IPS-15b (cell line): Measurements from ENCODE around the gene YJU2.
A peak's percentile ranks its signal among the peaks of the same experiment; 100 is the strongest.
"Not testable (repeated sequence)": the region's sequence is repeated elsewhere in the genome, so short reads cannot be mapped to it uniquely, and the experiment has no call there.

ENCODE experiments used
- H3K27me3 ChIP-seq: one replicate; pipeline ENCODE4 v1.6.1; 2013; ENCODE audit warnings: low read length; ENCODE audit not compliant: control insufficient read depth, insufficient read depth
- H3K36me3 ChIP-seq: one replicate; pipeline ENCODE4 v1.6.1; 2013; ENCODE audit warnings: low read length; ENCODE audit not compliant: control insufficient read depth, insufficient read depth
- H3K4me1 ChIP-seq: one replicate; pipeline ENCODE4 v1.6.1; 2013; ENCODE audit warnings: mild to moderate bottlenecking, low read length; ENCODE audit not compliant: control insufficient read depth, insufficient read depth
- H3K4me3 ChIP-seq: one replicate; pipeline ENCODE4 v1.5.1; 2013; ENCODE audit warnings: low read depth, low read length
- H3K9ac ChIP-seq: one replicate; pipeline ENCODE4 v1.6.1; 2013; ENCODE audit warnings: low read depth, mild to moderate bottlenecking, low read length
- H3K9me3 ChIP-seq: one replicate; pipeline ENCODE4 v1.6.1; 2013; ENCODE audit warnings: mild to moderate bottlenecking, low read length; ENCODE audit not compliant: control insufficient read depth, insufficient read depth

The YJU2 gene

DNA sequence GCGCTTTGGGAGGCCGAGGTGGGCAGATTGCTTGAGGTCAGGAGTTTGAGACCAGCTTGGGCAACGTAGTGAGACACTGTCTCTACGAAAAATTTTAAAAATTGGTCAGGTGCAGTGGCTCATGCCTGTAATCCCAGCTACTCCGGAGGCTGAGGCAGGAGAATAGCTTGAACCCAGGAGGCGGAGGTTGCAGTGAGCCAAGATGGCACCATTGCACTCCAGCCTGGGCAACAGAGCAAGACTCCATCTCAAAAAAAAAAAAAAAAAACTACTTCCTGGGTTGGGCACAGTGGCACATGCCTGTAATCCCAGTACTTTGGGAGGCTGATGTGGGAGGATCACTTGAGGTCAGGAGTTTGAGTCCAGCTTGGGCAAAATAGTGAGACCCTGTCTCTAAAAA lies 15.4 kb upstream of the YJU2 start:
- not testable (repeated sequence) for H3K36me3 ChIP-seq, H3K4me1 ChIP-seq, H3K9me3 ChIP-seq, H3K9ac ChIP-seq, H3K4me3 ChIP-seq, H3K27me3 ChIP-seq

DNA sequence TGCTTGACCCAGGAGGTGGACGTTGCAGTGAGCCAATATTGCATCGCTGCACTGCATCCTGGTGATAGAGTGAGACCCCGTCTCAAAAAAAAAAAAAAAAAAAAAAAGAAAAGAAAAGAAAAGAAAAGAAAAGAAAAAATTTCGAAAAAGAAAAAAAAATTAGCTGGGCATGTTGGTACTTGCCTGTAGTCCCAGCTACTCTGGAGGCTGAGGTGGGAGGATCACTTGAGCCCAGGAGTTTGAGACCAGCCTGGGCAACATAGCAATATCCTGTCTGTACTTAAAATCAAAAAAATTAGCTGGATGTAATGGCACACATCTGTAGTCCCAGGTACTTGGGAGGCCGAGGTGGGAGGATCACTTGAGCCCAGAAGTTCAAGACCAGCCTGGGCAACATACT lies 14.7 kb upstream of the YJU2 start:
- H3K4me3 ChIP-seq, H3K9ac ChIP-seq, H3K9me3 ChIP-seq, H3K4me1 ChIP-seq, H3K36me3 ChIP-seq, H3K27me3 ChIP-seq: not testable (repeated sequence)

DNA sequence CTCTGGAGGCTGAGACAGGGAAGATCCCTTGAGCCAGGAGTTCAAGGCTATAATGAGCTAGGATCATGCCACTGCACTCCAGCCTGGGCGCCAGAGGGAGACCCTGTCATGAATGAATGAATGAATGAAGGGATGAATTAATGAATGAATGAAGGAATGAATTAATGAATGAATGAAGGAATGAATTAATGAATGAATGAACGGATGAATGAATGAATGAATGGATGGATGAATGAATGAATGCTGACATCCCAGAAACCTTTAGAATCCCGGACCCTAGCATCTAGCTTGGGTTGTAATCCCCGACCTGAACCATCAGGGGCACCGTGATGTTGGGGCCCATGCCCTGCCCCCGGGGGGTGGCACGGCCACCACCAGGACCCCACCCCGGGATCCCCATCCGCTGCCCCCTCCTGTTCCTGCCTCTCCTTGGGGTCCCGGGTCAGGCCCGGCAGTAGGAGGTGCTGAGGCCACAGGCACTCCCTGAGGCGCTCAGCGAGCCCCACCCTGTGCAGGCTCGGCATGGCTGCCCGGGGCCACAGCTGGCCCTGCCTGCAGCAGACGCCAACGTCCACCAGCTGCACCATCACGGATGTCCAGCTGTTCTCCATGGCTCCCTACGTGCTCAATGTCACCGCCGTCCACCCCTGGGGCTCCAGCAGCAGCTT lies 14.1 kb upstream of the YJU2 start:
- peaks cover 4% of the 10 kb centered on the region for H3K4me1 ChIP-seq
- H3K36me3 ChIP-seq: peaks cover 2% of the 10 kb centered on the region
- H3K4me3 ChIP-seq: peak overlapping the region; percentile 35
- H3K27me3 ChIP-seq: peaks cover 4% of the 10 kb centered on the region
- no peak overlapping the region for H3K9ac ChIP-seq
- H3K9me3 ChIP-seq: no peaks in the 10 kb centered on the region

GRCh38 chr19:4233282-4233853 lies 13.5 kb upstream of the YJU2 start:
- H3K4me1 ChIP-seq: peaks cover 4% of the 10 kb centered on the region
- peaks cover 2% of the 10 kb centered on the region for H3K36me3 ChIP-seq
- H3K4me3 ChIP-seq: peak overlapping the region; percentile 35
- H3K27me3 ChIP-seq: no peaks in the 10 kb centered on the region
- H3K9me3 ChIP-seq: no peaks in the 10 kb centered on the region
- H3K9ac ChIP-seq: no peak overlapping the region

- no peaks in the 10 kb centered on the region for H3K27me3 ChIP-seq
- no peak overlapping the region for H3K9ac ChIP-seq
- no peak overlapping the region for H3K4me3 ChIP-seq
- no peaks in the 10 kb centered on the region for H3K4me1 ChIP-seq
- no peaks in the 10 kb centered on the region for H3K9me3 ChIP-seq
- H3K36me3 ChIP-seq: peaks cover 2% of the 10 kb centered on the region
These were observed 12.6 kb upstream of the YJU2 start for GRCh38 chr19:4234142-4234861.

- no peak overlapping the region for H3K9ac ChIP-seq
- peaks cover 2% of the 10 kb centered on the region for H3K36me3 ChIP-seq
- no peak overlapping the region for H3K4me3 ChIP-seq
- no peaks in the 10 kb centered on the region for H3K4me1 ChIP-seq
- H3K9me3 ChIP-seq: no peaks in the 10 kb centered on the region
- H3K27me3 ChIP-seq: no peaks in the 10 kb centered on the region
These were observed 12.0 kb upstream of the YJU2 start for GRCh38 chr19:4234862-4235201.

DNA sequence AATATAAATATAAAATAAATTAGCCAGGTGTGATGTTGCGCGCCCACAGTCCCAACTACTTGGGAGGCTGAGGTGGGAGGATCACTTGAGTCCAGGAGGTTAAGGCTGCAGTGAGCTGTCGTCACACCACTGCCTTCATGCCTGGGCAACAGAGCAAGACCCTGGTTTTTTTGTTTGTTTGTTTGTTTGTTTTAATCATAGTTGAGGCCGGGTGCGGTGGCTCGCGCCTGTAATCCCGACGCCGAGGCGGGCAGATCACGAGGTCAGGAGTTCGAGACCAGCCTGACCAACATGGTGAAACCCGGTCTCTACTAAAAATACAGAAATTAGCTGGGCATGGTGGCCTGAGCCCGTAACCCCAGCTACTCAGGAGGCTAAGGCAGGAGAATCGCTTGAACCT lies 9.4 kb upstream of the YJU2 start:
- H3K4me3 ChIP-seq, H3K9ac ChIP-seq, H3K36me3 ChIP-seq, H3K9me3 ChIP-seq, H3K4me1 ChIP-seq, H3K27me3 ChIP-seq: not testable (repeated sequence)

GRCh38 chr19:4238831-4239230 lies 8.0 kb upstream of the YJU2 start:
- no peak overlapping the region for H3K9ac ChIP-seq
- peaks cover 2% of the 10 kb centered on the region for H3K36me3 ChIP-seq
- no peaks in the 10 kb centered on the region for H3K9me3 ChIP-seq
- no peaks in the 10 kb centered on the region for H3K27me3 ChIP-seq
- no peak overlapping the region for H3K4me3 ChIP-seq
- no peaks in the 10 kb centered on the region for H3K4me1 ChIP-seq

- H3K9me3 ChIP-seq: no peaks in the 10 kb centered on the region
- H3K4me3 ChIP-seq: no peak overlapping the region
- no peaks in the 10 kb centered on the region for H3K27me3 ChIP-seq
- H3K4me1 ChIP-seq: peaks cover 3% of the 10 kb centered on the region
- no peaks in the 10 kb centered on the region for H3K36me3 ChIP-seq
- H3K9ac ChIP-seq: no peak overlapping the region
These were observed 5.0 kb upstream of the YJU2 start for GRCh38 chr19:4241824-4242430.

GRCh38 chr19:4245938-4246337 lies 942 bp upstream of the YJU2 start:
- H3K4me3 ChIP-seq, H3K9ac ChIP-seq, H3K4me1 ChIP-seq, H3K27me3 ChIP-seq, H3K9me3 ChIP-seq: not testable (repeated sequence)
- peaks cover 10% of the 10 kb centered on the region for H3K36me3 ChIP-seq

DNA sequence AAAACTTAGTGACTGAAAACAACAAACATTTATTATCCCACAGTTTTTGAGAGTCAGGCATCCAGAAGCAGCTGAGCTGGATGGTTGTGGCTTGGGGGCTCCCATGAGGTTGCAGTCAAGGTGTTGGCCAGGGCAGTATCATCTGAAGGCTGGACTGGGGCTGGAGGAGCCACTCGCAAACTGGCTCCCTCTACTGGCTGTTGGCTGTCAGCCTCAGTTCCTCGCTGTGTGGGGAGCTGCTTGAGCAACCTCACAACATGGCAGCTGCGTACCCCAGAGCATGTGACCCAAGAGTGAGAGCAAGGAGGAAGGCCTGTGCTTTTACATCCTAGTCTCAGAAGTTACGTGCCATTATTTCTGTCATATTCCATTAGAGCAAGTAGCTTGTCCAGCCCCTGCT lies 9.7 kb downstream of the YJU2 start:
- Histone ChIP-seq H3K9me3 (peaks cover 5% of the 10 kb centered on the region), H3K4me3 (no peak overlapping the region), H3K9ac (no peak overlapping the region), H3K36me3 (peaks cover 35% of the 10 kb centered on the region), H3K4me1 (no peaks in the 10 kb centered on the region), H3K27me3 (no peaks in the 10 kb centered on the region)

DNA sequence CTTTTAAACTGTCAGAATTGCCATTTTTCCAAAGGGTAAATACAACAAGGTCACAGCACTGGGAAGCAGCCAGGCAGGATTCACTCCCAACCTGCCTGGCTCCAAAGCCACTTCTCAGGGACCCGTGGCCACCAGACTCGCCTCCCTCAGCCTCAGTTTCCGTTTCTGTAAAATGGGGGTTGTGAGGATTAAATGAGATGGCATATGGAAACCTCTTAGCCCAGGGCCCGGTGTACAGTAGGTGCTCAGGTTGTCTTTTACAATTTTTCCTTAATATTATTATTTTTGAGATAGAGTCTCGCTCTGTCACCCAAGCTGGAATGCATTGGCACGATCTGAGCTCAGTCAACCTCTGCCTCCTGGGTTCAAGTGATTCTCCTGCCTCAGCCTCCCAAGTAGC lies 10.1 kb downstream of the YJU2 start:
- peaks cover 35% of the 10 kb centered on the region for H3K36me3 ChIP-seq
- no peak overlapping the region for H3K9ac ChIP-seq
- no peaks in the 10 kb centered on the region for H3K4me1 ChIP-seq
- no peak overlapping the region for H3K4me3 ChIP-seq
- peaks cover 5% of the 10 kb centered on the region for H3K9me3 ChIP-seq
- no peaks in the 10 kb centered on the region for H3K27me3 ChIP-seq
